WERI-Rb-1 (cell line): ENCODE measurements around the gene STIMATE.

Source experiments
- DNase-seq: peaks from one replicate; pipeline ENCODE4 v3.0.0-alpha.2; 2020
- H3K27ac ChIP-seq: fragments of 250-450 bp; sonication (Bioruptor Pico); 2 replicates; pipeline ENCODE4 v1.5.1; 2020; ENCODE audit warnings: mild to moderate bottlenecking, moderate library complexity
- H3K27me3 ChIP-seq: fragments of 250-450 bp; sonication (Bioruptor Pico); 2 replicates; pipeline ENCODE4 v1.5.1; 2021; ENCODE audit warnings: mild to moderate bottlenecking, low read depth, moderate library complexity; ENCODE audit not compliant: insufficient read depth, severe bottlenecking
- H3K36me3 ChIP-seq: fragments of 250-450 bp; sonication (Bioruptor Pico); 2 replicates; pipeline ENCODE4 v1.5.1; 2020; ENCODE audit warnings: mild to moderate bottlenecking, moderate library complexity
- H3K4me3 ChIP-seq: 2 replicates; pipeline ENCODE4 v1.5.1; 2011; ENCODE audit warnings: low read depth, mild to moderate bottlenecking, control low read depth, low read length
- H3K9me3 ChIP-seq: fragments of 250-450 bp; sonication (Bioruptor Pico); 2 replicates; pipeline ENCODE4 v1.5.1; 2021; ENCODE audit warnings: mild to moderate bottlenecking, moderate library complexity; ENCODE audit not compliant: severe bottlenecking
- CTCF ChIP-seq: IDR thresholded peaks from 2 replicates; pipeline ENCODE4 v1.5.1; 2011; ENCODE audit warnings: low read depth, mild to moderate bottlenecking, control low read depth, inconsistent platforms, low read length

Gene STIMATE

GRCh38 chr3:52904000-52904399 lies 6.7 kb upstream of the STIMATE start:
- Histone ChIP-seq H3K27ac (no peak overlapping the region), H3K36me3 (peaks cover 39% of the 10 kb centered on the region), H3K4me3 (no peak overlapping the region), H3K9me3 (no peaks in the 10 kb centered on the region), H3K27me3 (no peaks in the 10 kb centered on the region)
- DNase-seq: no peak
- no peak for TF ChIP-seq CTCF

DNA sequence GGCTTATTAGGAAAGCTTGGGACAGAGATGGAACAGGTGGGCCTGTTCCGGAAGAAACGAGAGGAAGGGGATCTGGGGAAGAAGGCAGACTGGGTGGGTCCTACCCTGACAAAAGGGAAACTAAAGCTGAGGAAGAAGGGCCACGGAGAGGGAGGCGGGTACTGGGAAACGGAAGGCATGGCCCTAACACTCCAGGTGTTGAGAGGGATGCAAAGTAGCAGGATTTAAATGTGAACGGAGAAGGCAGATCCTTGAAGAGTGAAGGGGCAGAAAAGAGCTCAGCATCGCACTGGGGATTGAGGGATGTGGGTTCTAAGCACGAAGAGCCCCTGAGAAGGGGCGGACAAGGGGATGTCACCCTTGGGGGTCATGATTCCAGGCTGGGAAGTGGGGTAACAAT lies 735 bp downstream of the STIMATE start:
- Histone ChIP-seq H3K36me3 (peaks cover 5% of the 10 kb centered on the region; the same call in 1 of the 2 replicates), H3K27ac (no peak overlapping the region), H3K9me3 (no peaks in the 10 kb centered on the region), H3K27me3 (no peaks in the 10 kb centered on the region), H3K4me3 (peak overlapping the region; percentile 74)
- no peak for TF ChIP-seq CTCF
- DNase-seq: no peak

DNA sequence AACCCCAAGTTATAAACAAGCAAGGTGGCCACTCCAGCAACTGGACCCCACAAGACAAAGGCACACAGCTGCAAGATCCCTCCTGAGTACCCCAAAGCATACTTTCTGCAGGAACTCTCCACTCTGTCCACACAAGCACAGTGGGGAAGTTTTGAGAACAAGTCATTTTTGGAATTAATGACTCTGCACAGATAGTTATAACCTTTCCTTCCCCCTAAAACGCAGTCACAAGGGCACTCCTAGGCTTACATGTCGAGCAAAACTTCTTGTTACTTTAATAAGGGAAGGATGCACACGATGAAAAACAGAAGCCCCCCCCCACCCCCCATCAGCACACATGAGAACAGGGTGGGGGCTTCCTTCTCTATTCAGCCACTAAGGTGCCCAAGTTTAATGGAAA lies 1.2 kb downstream of the STIMATE start:
- Histone ChIP-seq H3K27ac (no peak overlapping the region), H3K9me3 (no peaks in the 10 kb centered on the region), H3K36me3 (peaks cover 5% of the 10 kb centered on the region; the same call in 1 of the 2 replicates), H3K27me3 (no peaks in the 10 kb centered on the region), H3K4me3 (no peak overlapping the region)
- no peak for DNase-seq
- TF ChIP-seq CTCF: no peak

- no peak for TF ChIP-seq CTCF
- DNase-seq: no peak
- Histone ChIP-seq H3K27me3 (no peaks in the 10 kb centered on the region), H3K36me3 (peaks cover 5% of the 10 kb centered on the region; the same call in 1 of the 2 replicates), H3K27ac (no peak overlapping the region), H3K9me3 (no peaks in the 10 kb centered on the region), H3K4me3 (no peak overlapping the region)
Observed at GRCh38 chr3:52895418-52895817, 1.9 kb downstream of the STIMATE start.

GRCh38 chr3:52894756-52895155 lies 2.6 kb downstream of the STIMATE start:
- no peak overlapping the region for H3K4me3 ChIP-seq
- no peak for DNase-seq
- no peaks in the 10 kb centered on the region for H3K9me3 ChIP-seq
- H3K27ac ChIP-seq: no peak overlapping the region
- H3K27me3 ChIP-seq: no peaks in the 10 kb centered on the region
- H3K36me3 ChIP-seq: peaks cover 5% of the 10 kb centered on the region; the same call in 1 of the 2 replicates
- no peak for TF ChIP-seq CTCF

DNA sequence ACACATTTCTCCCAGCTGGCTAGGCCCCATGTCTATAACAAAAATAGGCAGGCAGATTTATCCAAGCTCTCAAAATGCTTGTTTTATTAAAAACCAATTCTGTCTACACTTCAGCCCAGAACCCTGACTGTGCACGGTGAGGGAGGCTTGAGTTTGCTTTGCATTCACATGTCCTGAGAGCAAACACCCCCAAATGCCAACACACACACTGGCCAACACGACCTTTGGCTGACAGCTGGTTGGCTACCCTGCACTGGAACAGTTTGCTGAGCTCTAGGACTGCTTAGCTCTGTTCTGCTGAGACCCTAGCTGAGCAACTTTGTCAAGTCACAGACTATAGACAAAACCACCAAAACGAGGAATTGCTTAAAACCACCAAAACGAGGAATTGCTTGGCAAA lies 3.6 kb downstream of the STIMATE start:
- Histone ChIP-seq H3K9me3 (no peaks in the 10 kb centered on the region), H3K27ac (no peak overlapping the region), H3K36me3 (peaks cover 5% of the 10 kb centered on the region; the same call in 1 of the 2 replicates), H3K4me3 (no peak overlapping the region), H3K27me3 (no peaks in the 10 kb centered on the region)
- TF ChIP-seq CTCF: no peak
- DNase-seq: no peak
